GM23338 (cell line): ENCODE data around the gene CELF4. TPM values are rescaled to one million over a fixed set of nuclear protein-coding genes. Genes with fewer than 3 reads are reported as not detected.

Experiments used
- ATAC-seq: fragments of 200-7000 bp; cut with Tn5 transposase; 3 replicates; pipeline ENCODE4 v1.9.1; 2020
- DNase-seq: peaks from one replicate; pipeline ENCODE4 v3.0.0-alpha.2; 2015; ENCODE audit warnings: low spot score
- H2AFZ ChIP-seq: fragments of 200-600 bp; sonication (generic); 2 replicates; pipeline ENCODE4 v1.8.0; 2016; ENCODE audit warnings: antibody characterized with exemption, mild to moderate bottlenecking, moderate library complexity
- H3F3A ChIP-seq: fragments of 200-600 bp; sonication (generic); replicated peaks from 2 replicates; pipeline ENCODE4 v1.8.0; 2017; ENCODE audit warnings: antibody characterized with exemption, mixed run types, low read depth
- H3K27ac ChIP-seq: fragments of 200-600 bp; sonication (generic); 2 replicates; pipeline ENCODE4 v1.6.1; 2016; ENCODE audit warnings: low read depth
- H3K27me3 ChIP-seq: fragments of 200-600 bp; sonication (generic); 2 replicates; pipeline ENCODE4 v1.8.0; 2016; ENCODE audit warnings: mild to moderate bottlenecking, mixed run types, moderate library complexity; ENCODE audit not compliant: insufficient read depth
- H3K36me3 ChIP-seq: fragments of 200-600 bp; sonication (generic); 2 replicates; pipeline ENCODE4 v1.8.0; 2016; ENCODE audit warnings: mild to moderate bottlenecking; ENCODE audit not compliant: insufficient read depth
- H3K4me1 ChIP-seq: fragments of 200-600 bp; sonication (generic); 2 replicates; pipeline ENCODE4 v1.8.0; 2016; ENCODE audit warnings: mild to moderate bottlenecking, moderate library complexity; ENCODE audit not compliant: insufficient read depth
- H3K4me2 ChIP-seq: fragments of 200-600 bp; sonication (generic); 2 replicates; pipeline ENCODE4 v1.7.1; 2017; ENCODE audit warnings: mixed run types
- H3K4me3 ChIP-seq: fragments of 200-600 bp; sonication (generic); 2 replicates; pipeline ENCODE4 v1.6.1; 2016; ENCODE audit warnings: mixed run types
- H3K79me2 ChIP-seq: fragments of 200-600 bp; sonication (generic); replicated peaks from 2 replicates; pipeline ENCODE4 v1.8.0; 2017; ENCODE audit warnings: mild to moderate bottlenecking; ENCODE audit not compliant: insufficient read depth
- H3K9me2 ChIP-seq: fragments of 200-600 bp; sonication (generic); 2 replicates; pipeline ENCODE4 v1.8.0; 2017; ENCODE audit not compliant: insufficient read depth
- H4K20me1 ChIP-seq: fragments of 200-600 bp; sonication (generic); replicated peaks from 2 replicates; pipeline ENCODE4 v1.8.0; 2017; ENCODE audit warnings: mild to moderate bottlenecking; ENCODE audit not compliant: insufficient read depth
- H3K27ac Mint-ChIP-seq: 2 replicates; pipeline ENCODE4 v1.8.0; 2020; ENCODE audit warnings: inconsistent platforms, mild to moderate bottlenecking, moderate library complexity, mixed read lengths
- H3K27me3 Mint-ChIP-seq: 3 replicates; pipeline ENCODE4 v1.8.0; 2022; ENCODE audit warnings: low read depth, mild to moderate bottlenecking, moderate library complexity, mixed read lengths, inconsistent platforms; ENCODE audit not compliant: insufficient read depth, poor library complexity
- H3K36me3 Mint-ChIP-seq: 3 replicates; pipeline ENCODE4 v1.8.0; 2021; ENCODE audit warnings: low read depth, mild to moderate bottlenecking, inconsistent platforms, moderate library complexity, mixed read lengths
- H3K4me1 Mint-ChIP-seq: 3 replicates; pipeline ENCODE4 v1.8.0; 2020; ENCODE audit warnings: mild to moderate bottlenecking, inconsistent platforms, mixed read lengths
- H3K4me3 Mint-ChIP-seq: 3 replicates; pipeline ENCODE4 v1.8.0; 2021; ENCODE audit warnings: moderate library complexity, mild to moderate bottlenecking, inconsistent platforms, mixed read lengths
- H3K9me3 Mint-ChIP-seq: 3 replicates; pipeline ENCODE4 v1.8.0; 2020; ENCODE audit warnings: moderate library complexity, mild to moderate bottlenecking, inconsistent platforms, mixed read lengths
- CREB1 ChIP-seq: fragments of 250-450 bp; sonication (Bioruptor Pico); IDR thresholded peaks from 2 replicates; pipeline ENCODE4 v1.5.0; 2020; ENCODE audit warnings: low read depth, mild to moderate bottlenecking, moderate library complexity
- EZH2 ChIP-seq: fragments of 200-600 bp; sonication (generic); IDR thresholded peaks from one replicate; pipeline ENCODE4 v1.8.0; 2017; ENCODE audit warnings: antibody characterized with exemption, mild to moderate bottlenecking, low read depth; ENCODE audit not compliant: unreplicated experiment
- EZH2phosphoT487 ChIP-seq: fragments of 200-600 bp; sonication (generic); IDR thresholded peaks from one replicate; pipeline ENCODE4 v1.8.1; 2018; ENCODE audit warnings: antibody characterized with exemption; ENCODE audit not compliant: unreplicated experiment
- JUNB ChIP-seq: IDR thresholded peaks from one replicate; pipeline ENCODE4 v1.6.1; 2016; ENCODE audit warnings: antibody characterized with exemption; ENCODE audit not compliant: unreplicated experiment
- POLR2AphosphoS5 ChIP-seq: IDR thresholded peaks from 2 replicates; pipeline ENCODE4 v1.6.1; 2016; ENCODE audit warnings: antibody characterized with exemption, low read depth
- STAT1 ChIP-seq: IDR thresholded peaks from one replicate; pipeline ENCODE4 v1.6.1; 2016; ENCODE audit warnings: antibody characterized with exemption; ENCODE audit not compliant: unreplicated experiment
- ZNF114 ChIP-seq: fragments of 250-450 bp; sonication (Bioruptor Pico); IDR thresholded peaks from 2 replicates; pipeline ENCODE4 v1.5.0; 2020; ENCODE audit warnings: mild to moderate bottlenecking, moderate library complexity
- polyA plus RNA-seq: library from polyadenylated mRNA; unstranded; fragments of >200 nt; fragmentation: Nextera tagmentation; extraction: Ambion mirVana; gene quantifications from 2 replicates; pipeline ENCODE4 v1.2.1, GENCODE V29; 2016
- total RNA-seq: library from RNA; depleted of rRNA; stranded (reverse); fragments of >200 nt; shearing (Covaris generic); gene quantifications from 2 replicates; pipeline ENCODE4 v1.2.3, GENCODE V29; 2014
- TF ChIP-seq, protein P1 (sequence below): IDR thresholded peaks from 2 replicates; pipeline ENCODE4 v1.6.1; 2016; ENCODE audit warnings: antibody characterized with exemption
- TF ChIP-seq, protein P2 (sequence below): fragments of 250-450 bp; sonication (Bioruptor Pico); IDR thresholded peaks from 2 replicates; pipeline ENCODE4 v1.5.0; 2020; ENCODE audit warnings: mild to moderate bottlenecking, moderate library complexity
- TF ChIP-seq, protein P3 (sequence below), 2 experiments: fragments of 200-600 bp in 1 of 2; sonication (generic) in 1 of 2; conservative IDR thresholded peaks; 2 replicates each; pipeline versions ENCODE4 v1.5.1 to v1.6.1; 2016 to 2017; ENCODE audit warnings: antibody characterized with exemption in 2 of 2, low read depth in 2 of 2, mild to moderate bottlenecking in 2 of 2, moderate library complexity in 1 of 2
- TF ChIP-seq, protein P4 (sequence below): IDR thresholded peaks from one replicate; pipeline ENCODE4 v1.6.1; 2018; ENCODE audit warnings: antibody characterized with exemption; ENCODE audit not compliant: unreplicated experiment

CELF4 gene
- total and polyA plus RNA-seq, 2 experiments from 2014 or later: 2.6 to 6.7 TPM

DNA sequence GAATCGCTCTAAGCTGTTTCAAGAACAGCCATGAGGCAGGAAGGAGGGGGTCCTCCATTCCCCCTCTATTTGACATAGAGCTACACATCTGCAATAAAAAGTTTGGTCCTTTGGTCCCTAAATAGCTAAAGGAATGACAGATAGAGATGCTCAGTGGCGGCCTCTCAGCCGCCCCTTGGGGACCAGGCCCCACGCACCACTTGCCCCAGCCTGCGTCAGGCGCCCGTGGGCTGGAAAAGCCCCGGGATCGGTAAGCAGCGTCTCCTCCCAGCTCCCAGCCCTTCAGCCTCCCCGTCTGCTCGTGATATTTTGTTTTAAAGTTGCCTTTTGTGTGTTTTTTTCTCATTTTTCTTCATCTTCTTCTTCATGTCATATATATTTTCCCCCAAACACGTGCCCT lies 321.0 kb downstream of the CELF4 start:
- Histone ChIP-seq H3F3A (no peaks in the 10 kb centered on the region), H3K27me3 (peaks cover 33% of the 10 kb centered on the region), H2AFZ (no peak overlapping the region), H3K27ac (no peak overlapping the region), H3K79me2 (no peaks in the 10 kb centered on the region), H4K20me1 (peaks cover 18% of the 10 kb centered on the region; the same call in 1 of the 2 replicates), H3K4me3 (no peak overlapping the region), H3K9me2 (no peaks in the 10 kb centered on the region), H3K4me1 (no peaks in the 10 kb centered on the region), H3K36me3 (no peaks in the 10 kb centered on the region), H3K4me2 (no peak overlapping the region)
- peaks cover 26% of the 10 kb centered on the region for H3K4me1 Mint-ChIP-seq
- peak; percentile 17; the same call in 1 of the 3 replicates for ATAC-seq
- H3K4me3 Mint-ChIP-seq: no peak overlapping the region
- H3K27me3 Mint-ChIP-seq: peaks cover 18% of the 10 kb centered on the region
- H3K9me3 Mint-ChIP-seq: no peaks in the 10 kb centered on the region
- DNase-seq: no peak
- TF ChIP-seq JUNB: no peak
- TF ChIP-seq EZH2: no peak
- no peak for TF ChIP-seq STAT1
- TF ChIP-seq, protein P1, sequence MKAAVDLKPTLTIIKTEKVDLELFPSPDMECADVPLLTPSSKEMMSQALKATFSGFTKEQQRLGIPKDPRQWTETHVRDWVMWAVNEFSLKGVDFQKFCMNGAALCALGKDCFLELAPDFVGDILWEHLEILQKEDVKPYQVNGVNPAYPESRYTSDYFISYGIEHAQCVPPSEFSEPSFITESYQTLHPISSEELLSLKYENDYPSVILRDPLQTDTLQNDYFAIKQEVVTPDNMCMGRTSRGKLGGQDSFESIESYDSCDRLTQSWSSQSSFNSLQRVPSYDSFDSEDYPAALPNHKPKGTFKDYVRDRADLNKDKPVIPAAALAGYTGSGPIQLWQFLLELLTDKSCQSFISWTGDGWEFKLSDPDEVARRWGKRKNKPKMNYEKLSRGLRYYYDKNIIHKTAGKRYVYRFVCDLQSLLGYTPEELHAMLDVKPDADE: no peak
- no peak for TF ChIP-seq EZH2phosphoT487
- TF ChIP-seq ZNF114: no peak
- TF ChIP-seq, protein P2, sequence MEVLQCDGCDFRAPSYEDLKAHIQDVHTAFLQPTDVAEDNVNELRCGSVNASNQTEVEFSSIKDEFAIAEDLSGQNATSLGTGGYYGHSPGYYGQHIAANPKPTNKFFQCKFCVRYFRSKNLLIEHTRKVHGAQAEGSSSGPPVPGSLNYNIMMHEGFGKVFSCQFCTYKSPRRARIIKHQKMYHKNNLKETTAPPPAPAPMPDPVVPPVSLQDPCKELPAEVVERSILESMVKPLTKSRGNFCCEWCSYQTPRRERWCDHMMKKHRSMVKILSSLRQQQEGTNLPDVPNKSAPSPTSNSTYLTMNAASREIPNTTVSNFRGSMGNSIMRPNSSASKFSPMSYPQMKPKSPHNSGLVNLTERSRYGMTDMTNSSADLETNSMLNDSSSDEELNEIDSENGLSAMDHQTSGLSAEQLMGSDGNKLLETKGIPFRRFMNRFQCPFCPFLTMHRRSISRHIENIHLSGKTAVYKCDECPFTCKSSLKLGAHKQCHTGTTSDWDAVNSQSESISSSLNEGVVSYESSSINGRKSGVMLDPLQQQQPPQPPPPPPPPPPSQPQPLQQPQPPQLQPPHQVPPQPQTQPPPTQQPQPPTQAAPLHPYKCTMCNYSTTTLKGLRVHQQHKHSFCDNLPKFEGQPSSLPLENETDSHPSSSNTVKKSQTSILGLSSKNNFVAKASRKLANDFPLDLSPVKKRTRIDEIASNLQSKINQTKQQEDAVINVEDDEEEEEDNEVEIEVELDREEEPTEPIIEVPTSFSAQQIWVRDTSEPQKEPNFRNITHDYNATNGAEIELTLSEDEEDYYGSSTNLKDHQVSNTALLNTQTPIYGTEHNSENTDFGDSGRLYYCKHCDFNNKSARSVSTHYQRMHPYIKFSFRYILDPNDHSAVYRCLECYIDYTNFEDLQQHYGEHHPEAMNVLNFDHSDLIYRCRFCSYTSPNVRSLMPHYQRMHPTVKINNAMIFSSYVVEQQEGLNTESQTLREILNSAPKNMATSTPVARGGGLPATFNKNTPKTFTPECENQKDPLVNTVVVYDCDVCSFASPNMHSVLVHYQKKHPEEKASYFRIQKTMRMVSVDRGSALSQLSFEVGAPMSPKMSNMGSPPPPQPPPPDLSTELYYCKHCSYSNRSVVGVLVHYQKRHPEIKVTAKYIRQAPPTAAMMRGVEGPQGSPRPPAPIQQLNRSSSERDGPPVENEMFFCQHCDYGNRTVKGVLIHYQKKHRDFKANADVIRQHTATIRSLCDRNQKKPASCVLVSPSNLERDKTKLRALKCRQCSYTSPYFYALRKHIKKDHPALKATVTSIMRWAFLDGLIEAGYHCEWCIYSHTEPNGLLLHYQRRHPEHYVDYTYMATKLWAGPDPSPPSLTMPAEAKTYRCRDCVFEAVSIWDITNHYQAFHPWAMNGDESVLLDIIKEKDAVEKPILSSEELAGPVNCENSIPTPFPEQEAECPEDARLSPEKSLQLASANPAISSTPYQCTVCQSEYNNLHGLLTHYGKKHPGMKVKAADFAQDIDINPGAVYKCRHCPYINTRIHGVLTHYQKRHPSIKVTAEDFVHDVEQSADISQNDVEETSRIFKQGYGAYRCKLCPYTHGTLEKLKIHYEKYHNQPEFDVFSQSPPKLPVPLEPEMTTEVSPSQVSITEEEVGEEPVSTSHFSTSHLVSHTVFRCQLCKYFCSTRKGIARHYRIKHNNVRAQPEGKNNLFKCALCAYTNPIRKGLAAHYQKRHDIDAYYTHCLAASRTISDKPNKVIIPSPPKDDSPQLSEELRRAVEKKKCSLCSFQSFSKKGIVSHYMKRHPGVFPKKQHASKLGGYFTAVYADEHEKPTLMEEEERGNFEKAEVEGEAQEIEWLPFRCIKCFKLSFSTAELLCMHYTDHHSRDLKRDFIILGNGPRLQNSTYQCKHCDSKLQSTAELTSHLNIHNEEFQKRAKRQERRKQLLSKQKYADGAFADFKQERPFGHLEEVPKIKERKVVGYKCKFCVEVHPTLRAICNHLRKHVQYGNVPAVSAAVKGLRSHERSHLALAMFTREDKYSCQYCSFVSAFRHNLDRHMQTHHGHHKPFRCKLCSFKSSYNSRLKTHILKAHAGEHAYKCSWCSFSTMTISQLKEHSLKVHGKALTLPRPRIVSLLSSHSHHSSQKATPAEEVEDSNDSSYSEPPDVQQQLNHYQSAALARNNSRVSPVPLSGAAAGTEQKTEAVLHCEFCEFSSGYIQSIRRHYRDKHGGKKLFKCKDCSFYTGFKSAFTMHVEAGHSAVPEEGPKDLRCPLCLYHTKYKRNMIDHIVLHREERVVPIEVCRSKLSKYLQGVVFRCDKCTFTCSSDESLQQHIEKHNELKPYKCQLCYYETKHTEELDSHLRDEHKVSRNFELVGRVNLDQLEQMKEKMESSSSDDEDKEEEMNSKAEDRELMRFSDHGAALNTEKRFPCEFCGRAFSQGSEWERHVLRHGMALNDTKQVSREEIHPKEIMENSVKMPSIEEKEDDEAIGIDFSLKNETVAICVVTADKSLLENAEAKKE (CRISPR knock-in tag): no peak
- TF ChIP-seq CREB1 (CRISPR knock-in tag): no peak
- TF ChIP-seq, protein P3, sequence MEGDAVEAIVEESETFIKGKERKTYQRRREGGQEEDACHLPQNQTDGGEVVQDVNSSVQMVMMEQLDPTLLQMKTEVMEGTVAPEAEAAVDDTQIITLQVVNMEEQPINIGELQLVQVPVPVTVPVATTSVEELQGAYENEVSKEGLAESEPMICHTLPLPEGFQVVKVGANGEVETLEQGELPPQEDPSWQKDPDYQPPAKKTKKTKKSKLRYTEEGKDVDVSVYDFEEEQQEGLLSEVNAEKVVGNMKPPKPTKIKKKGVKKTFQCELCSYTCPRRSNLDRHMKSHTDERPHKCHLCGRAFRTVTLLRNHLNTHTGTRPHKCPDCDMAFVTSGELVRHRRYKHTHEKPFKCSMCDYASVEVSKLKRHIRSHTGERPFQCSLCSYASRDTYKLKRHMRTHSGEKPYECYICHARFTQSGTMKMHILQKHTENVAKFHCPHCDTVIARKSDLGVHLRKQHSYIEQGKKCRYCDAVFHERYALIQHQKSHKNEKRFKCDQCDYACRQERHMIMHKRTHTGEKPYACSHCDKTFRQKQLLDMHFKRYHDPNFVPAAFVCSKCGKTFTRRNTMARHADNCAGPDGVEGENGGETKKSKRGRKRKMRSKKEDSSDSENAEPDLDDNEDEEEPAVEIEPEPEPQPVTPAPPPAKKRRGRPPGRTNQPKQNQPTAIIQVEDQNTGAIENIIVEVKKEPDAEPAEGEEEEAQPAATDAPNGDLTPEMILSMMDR (conservative IDR thresholded peaks at IDR 0.05; ENCODE audit: low read depth in 2 of 2): no peak
- TF ChIP-seq POLR2AphosphoS5: no peak
- TF ChIP-seq, protein P4, sequence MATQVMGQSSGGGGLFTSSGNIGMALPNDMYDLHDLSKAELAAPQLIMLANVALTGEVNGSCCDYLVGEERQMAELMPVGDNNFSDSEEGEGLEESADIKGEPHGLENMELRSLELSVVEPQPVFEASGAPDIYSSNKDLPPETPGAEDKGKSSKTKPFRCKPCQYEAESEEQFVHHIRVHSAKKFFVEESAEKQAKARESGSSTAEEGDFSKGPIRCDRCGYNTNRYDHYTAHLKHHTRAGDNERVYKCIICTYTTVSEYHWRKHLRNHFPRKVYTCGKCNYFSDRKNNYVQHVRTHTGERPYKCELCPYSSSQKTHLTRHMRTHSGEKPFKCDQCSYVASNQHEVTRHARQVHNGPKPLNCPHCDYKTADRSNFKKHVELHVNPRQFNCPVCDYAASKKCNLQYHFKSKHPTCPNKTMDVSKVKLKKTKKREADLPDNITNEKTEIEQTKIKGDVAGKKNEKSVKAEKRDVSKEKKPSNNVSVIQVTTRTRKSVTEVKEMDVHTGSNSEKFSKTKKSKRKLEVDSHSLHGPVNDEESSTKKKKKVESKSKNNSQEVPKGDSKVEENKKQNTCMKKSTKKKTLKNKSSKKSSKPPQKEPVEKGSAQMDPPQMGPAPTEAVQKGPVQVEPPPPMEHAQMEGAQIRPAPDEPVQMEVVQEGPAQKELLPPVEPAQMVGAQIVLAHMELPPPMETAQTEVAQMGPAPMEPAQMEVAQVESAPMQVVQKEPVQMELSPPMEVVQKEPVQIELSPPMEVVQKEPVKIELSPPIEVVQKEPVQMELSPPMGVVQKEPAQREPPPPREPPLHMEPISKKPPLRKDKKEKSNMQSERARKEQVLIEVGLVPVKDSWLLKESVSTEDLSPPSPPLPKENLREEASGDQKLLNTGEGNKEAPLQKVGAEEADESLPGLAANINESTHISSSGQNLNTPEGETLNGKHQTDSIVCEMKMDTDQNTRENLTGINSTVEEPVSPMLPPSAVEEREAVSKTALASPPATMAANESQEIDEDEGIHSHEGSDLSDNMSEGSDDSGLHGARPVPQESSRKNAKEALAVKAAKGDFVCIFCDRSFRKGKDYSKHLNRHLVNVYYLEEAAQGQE: no peak
- H3K36me3 Mint-ChIP-seq: no peaks in the 10 kb centered on the region
- no peak overlapping the region for H3K27ac Mint-ChIP-seq
